Activated CD4-positive, alpha-beta T cell treated with anti-CD3 and anti-CD28 coated beads for 4 hours (primary cell): ENCODE results near the gene ZNF547.

Source experiments
- DNase-seq, 2 donors: peaks; one replicate each; pipeline ENCODE4 v3.0.0-alpha.2; 2020

ZNF547 gene

DNA sequence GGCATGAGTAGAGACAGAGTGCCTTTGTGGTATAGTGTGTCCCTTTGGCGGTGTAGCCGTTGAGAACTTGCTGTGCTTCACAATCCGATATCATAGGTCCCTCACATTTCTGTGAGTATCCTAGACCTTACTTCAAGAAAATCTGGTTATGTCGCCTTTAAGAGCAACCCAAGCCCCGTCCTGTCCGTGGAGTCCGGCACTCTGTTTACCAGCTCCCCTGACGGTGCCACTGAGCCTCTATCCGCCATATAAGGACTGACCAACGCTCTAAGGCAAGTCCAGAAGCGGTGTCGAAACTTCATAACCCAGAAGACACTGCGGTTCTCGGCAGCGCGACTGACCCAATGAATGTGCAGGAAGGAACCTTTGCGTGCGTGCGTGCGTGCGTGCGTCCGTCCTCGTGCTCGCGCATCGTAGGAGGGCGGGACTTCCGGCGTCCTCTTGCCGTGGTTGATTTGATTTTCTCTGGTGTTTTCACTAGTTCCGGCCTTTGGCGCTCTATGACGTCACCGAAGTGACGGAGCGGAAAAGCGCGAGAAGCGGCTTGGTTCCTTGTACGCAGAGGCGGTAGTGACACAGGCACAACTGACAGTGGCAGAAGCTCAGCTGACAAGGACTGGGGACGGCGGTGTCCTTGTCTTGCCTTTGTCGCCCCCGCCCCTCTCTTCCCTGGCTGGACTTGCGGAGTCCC is at the start of gene ZNF547, which contains the start of gene TRAPPC2B:
Gene ZNF547 (plus strand): TSS at position 555 of the 691 bp plus-strand sequence. CDS start 5,005 bp downstream, outside the sequence.
Gene TRAPPC2B (plus strand): TSS at position 555 of the 691 bp plus-strand sequence. CDS start 1,283 bp downstream, outside the sequence.
- DNase-seq: peak; percentile 97 to 99

- DNase-seq: no peak
Observed at GRCh38 chr19:57314146-57314545, 49.2 kb upstream of the ZNF547 start.

GRCh38 chr19:57317503-57317902 is 45.8 kb upstream of the ZNF547 start:
- no peak for DNase-seq

GRCh38 chr19:57319869-57320179 is 43.5 kb upstream of the ZNF547 start:
- DNase-seq: no peak

DNA sequence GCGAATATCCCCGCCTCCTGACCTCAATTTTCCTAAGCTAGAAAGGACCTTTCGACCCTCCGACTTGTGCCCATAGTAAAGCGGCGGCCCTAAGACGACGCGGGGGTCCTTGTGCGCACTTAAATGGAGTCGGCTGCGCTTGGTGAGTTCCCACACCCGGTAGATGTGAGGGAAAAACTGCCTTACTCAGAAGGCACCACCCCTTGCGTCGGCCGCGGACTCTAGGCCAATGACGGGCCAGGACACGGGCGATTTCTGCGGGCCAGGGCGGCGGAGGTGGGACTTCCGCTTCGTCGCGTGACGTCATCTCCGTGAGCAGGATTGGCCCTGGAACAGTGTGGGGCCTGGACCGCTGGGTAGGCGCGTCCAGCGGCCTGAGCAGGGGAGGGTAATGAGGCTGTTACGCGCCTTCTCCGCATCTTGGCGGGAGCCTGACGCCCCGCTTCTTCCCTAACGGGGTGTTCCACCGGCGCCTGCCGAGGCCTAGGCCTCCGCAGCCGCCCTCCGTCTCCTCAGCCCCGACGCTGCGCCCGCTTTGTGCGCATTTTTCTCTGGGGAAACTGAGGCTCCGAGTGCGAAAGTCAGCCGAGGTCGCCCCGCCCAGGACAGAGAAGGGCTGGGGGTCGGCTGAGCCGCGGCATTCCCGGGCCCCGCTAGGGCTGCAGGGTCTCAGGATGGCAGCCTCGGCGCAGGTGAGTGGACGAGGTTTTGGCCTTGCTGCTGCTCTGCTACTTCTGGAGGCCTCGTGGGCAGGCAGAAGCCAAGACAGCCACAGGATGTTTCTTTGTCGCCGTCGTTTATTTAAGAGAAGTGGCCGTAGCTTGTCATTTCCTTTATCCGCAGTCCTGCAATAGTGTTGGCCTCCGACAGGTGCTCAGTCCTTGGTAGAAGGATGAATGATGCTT is 42.9 kb upstream of the ZNF547 start, which contains the start of gene ZNF543:
Gene ZNF543 (plus strand): TSS at position 293 of the 905 bp plus-strand sequence. CDS start 382 bp downstream, at position 675.
- peak; percentile 89 to 93 for DNase-seq

DNA sequence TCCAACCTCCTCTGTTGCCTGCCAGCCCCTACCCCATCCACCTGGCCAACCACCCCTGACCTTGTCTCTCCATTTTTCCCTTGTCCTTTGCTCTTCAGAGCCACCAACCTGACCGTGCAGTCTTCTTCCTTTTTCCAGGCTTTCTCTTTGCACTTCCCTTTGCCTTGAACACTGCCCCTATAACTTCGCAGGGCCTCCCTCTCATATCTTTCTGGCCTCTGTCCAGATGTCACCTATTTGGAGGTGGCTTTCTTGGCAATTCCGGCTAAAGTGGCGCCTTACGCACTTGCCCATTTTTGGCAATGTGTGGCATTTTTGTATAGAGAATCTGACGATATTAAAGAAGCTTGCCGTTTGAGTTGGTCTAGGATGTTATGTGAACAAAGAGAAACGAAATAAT is 42.2 kb upstream of the ZNF547 start:
- no peak for DNase-seq

DNA sequence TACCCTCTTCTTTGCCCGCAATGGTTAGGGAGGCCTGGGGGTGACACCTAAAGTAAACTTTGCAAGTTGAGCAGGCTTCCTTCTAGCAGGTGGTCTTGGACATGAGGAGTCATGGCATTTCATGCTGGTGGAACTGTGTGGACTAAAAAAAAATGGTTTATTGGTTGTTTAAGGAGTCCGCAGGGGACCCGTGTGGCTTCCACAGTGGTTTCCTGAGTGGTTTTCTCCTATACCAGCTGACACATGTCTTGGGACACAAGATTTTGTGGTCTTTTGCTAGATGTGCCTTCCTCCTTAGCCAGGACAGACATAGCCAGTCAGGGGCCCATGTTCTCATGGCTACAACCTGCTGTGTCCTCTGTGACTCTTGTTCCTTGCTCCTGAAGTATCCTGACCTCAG is 41.6 kb upstream of the ZNF547 start:
- no peak for DNase-seq

GRCh38 chr19:57324992-57325391 is 38.4 kb upstream of the ZNF547 start:
- no peak for DNase-seq

GRCh38 chr19:57327993-57328392 is 35.4 kb upstream of the ZNF547 start:
- no peak for DNase-seq

DNA sequence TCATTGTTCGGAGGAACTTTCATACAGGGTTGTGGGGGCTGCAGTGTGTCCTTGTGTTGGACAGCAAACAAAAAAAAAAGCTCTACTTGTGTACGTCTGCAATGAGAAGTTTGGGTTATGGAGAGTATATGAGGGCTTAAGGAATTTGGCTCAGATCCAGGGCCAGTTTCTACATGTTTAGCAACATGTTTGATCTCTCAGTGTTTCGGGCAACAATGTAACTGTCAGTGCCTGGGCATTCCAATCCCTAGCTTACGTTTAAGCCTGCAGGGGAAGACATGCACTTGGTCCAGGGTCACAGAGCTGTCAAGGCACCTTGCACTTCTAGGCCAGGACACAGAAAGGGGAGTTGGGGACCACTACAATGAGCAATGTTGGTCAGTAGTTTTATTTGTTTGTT is 29.2 kb upstream of the ZNF547 start:
- no peak for DNase-seq

GRCh38 chr19:57338877-57339276 is 24.5 kb upstream of the ZNF547 start:
- no peak for DNase-seq

- no peak for DNase-seq
Observed at GRCh38 chr19:57342582-57342981, 20.8 kb upstream of the ZNF547 start.

- no peak for DNase-seq
Observed at GRCh38 chr19:57348136-57348535, 15.2 kb upstream of the ZNF547 start.

DNA sequence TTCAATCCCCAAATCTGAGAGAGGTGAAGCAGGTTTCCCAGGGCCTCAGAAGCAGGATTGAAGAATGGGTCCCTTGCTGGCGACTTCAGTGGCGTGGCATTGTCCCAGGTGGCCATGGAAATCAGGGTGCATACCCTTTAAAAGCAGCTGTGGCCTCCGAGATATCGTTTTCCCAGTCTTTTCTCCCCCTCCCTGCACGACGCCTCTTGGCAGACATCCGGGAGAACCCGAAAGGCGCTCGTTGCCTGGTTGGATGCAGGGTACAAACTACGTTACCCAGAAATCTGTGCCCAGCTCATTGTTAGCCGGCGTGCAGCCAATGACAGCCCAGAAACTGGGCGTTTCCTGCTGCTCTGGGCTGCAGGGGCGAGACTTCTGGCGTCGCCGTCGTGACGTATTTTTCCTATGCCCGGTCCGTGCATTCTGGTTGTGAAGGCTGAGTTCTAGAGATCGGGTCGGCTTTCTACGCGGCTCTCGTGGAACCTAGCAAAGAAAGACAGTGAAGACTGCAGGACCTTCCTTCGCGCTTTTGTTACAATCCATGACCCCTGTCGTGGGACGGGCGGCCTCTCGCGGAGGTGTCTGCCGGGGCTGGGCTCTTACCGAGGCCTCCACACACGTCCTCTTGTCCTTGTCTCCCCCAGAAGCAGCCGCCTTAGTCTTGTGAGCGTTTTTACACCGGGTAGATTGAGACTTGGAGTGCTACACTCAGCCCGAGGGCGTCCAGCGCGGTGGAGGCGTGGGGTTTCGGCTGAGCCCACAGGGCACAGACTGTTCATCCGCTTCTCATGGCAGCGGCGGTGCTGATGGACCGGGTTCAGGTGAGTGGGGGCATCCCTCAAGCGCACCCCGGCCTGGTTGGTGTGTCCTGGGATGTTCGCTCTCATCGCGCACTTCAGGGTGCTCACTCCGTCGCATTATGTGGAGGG is 12.2 kb upstream of the ZNF547 start, which contains the start of gene ZNF304:
Gene ZNF304 (plus strand): TSS at position 395 of the 929 bp plus-strand sequence. CDS start 394 bp downstream, at position 789.
- peak; percentile 77 to 80 for DNase-seq

GRCh38 chr19:57351867-57352266 is 11.5 kb upstream of the ZNF547 start:
- no peak for DNase-seq

GRCh38 chr19:57355916-57356315 is 7.4 kb upstream of the ZNF547 start:
- DNase-seq: no peak

DNA sequence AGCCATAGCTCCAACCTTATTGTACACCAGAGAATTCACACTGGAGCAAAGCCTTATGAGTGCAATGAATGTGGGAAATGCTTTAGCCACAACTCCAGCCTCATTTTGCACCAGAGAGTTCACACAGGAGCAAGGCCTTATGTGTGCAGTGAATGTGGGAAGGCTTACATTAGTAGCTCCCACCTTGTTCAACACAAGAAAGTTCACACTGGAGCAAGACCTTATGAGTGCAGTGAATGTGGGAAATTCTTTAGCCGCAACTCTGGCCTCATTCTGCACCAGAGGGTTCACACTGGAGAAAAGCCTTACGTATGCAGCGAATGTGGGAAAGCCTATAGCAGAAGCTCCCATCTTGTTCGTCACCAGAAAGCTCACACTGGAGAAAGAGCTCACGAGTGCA is 5.9 kb upstream of the ZNF547 start:
- DNase-seq: no peak

DNA sequence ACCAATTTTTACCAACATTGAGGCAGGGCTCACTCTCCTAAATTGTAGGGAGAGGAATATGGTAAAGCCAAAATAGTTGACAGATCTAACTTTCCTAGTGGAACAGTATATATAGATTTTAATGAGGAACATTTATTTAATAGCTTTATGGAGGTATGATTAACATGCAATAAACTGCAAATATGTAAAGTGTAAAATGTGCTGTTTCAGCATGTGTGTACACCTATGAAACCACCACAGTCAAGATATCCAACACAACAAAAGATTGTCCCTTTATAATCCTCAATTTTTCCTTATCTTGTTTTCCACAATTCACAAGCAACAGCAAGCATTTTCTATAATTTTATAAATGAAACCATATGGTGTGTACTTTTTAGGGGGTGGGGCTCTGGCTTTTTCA is 4.1 kb upstream of the ZNF547 start:
- DNase-seq: no peak

DNA sequence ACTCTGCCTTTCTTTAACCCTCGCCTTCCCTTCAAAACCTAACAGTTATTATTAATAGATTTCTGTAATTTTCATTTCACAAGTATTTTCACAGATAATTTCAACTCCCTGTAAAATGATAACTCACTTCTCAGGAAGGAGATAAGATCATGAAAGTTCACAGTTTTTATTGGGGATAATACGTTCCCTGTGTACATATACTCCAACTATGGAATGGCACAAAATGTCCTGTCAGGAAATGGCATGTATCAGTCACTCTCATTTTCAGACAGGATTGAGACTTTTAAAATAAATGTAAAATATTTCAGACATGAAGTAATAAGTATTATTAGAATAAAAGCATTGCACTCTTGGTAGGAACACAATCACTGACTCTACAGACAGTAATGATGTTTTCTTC is 932 bp upstream of the ZNF547 start:
- no peak for DNase-seq

GRCh38 chr19:57363688-57364181 is 384 bp downstream of the ZNF547 start:
- DNase-seq: peak in 1 of 2 donors; percentile 3

- DNase-seq: no peak
Observed at GRCh38 chr19:57366776-57367175, 3.4 kb downstream of the ZNF547 start.

DNA sequence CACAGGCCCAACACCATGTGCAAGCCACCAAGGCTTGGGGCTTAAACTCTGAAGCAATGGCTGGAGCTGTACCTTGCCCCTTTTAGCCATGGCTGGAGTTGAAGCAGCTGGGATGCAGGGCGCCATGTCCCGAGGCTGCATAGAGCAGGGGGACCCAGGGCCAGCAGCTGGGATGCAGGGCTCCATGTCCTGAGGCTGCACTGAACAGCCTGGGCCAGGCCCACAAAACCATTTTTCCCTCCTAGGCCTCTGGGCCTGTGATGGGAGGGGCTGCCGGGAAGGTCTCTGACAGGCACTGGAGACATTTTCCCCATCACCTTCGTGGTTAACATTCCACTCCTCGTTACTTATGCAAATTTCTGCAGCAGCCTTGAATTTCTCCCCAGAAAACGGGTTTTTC is 10.8 kb downstream of the ZNF547 start:
- DNase-seq: no peak
